ENCODE results near the gene AGAP1. TPM values are rescaled to one million over a fixed set of nuclear protein-coding genes. Genes with fewer than 3 reads are reported as not detected.

Gene AGAP1
- total and polyA plus RNA-seq, 2 donors (not counting 3 experiments of a cell fraction or from before 2014, with no cell fraction given): 10.2 to 20.9 TPM

DNA sequence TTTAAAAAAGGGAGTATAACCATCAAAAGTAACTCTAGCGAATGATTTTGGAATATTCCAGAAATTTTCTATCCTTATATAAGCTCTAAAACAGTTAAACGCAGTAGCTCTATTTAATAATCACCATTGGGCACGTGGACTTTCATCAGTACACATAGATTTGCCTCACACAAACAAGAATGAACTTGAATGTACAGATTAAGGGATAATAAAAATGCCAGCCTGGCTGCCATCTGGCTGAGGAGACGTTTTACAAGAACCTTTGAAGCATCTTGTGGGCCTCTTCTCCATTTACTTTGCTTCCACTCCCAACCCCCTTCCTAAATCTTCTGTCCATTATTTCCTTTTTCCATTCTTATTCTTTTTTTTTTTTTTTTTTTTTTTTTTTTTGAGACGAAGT, 47.2 kb downstream of the AGAP1 start:
- Histone ChIP-seq H3K36me3 (ENCODE audit: control insufficient read depth in 2 of 2, extremely low read depth in 1 of 2, insufficient read depth in 2 of 2, low read length in 2 of 2) (no peaks in the 10 kb centered on the region), H3K4me3 (replicated peaks in 1 of 3; ENCODE audit: insufficient read depth in 1 of 3, low read depth in 1 of 3, low read length in 3 of 3) (no peak overlapping the region), H3K79me2 (ENCODE audit: control insufficient read depth, insufficient read depth, low read length) (no peaks in the 10 kb centered on the region), H3K9me3 (replicated peaks; ENCODE audit: control insufficient read depth, insufficient read depth, low read length) (no peaks in the 10 kb centered on the region), H4K20me1 (replicated peaks; ENCODE audit: control insufficient read depth, extremely low read depth, insufficient read depth, low read length) (no peaks in the 10 kb centered on the region), H3K27me3 (ENCODE audit: control insufficient read depth in 2 of 2, insufficient read depth in 2 of 2, low read length in 2 of 2) (no peaks in the 10 kb centered on the region), H2AFZ (ENCODE audit: low read depth, low read length) (no peak overlapping the region), H3K9ac (replicated peaks; ENCODE audit: extremely low read depth, insufficient read depth, low read length) (no peak overlapping the region), H3K27ac (ENCODE audit: insufficient read depth, low read depth, low read length) (no peak overlapping the region), H3K4me2 (ENCODE audit: insufficient read depth, low read length) (no peak overlapping the region), H3K4me1 (ENCODE audit: control insufficient read depth, extremely low read depth, insufficient read depth, low read length) (no peaks in the 10 kb centered on the region), H3K9me1 (replicated peaks; ENCODE audit: control insufficient read depth, extremely low read depth, insufficient read depth, low read length) (no peaks in the 10 kb centered on the region)
- FAIRE-seq (no peak), DNase-seq (ENCODE audit: low read depth, low spot score) (no peak)
- CTCF ChIA-PET: no interaction called here
- no TSS peak for BruUV-seq (replicated peaks)
- dilution Hi-C loops (cut with MboI; ENCODE audit: extremely low pct_ligation_motif_present, low sequenced_read_pairs) (no loop called here), intact Hi-C loops (cut with micrococcal nuclease) (no loop called here)
- POLR2A ChIA-PET: no interaction called here
- no peak for TF ChIP-seq GATA2 (IDR thresholded peaks at IDR 0.05; ENCODE audit: insufficient read depth, insufficient read length, low read depth, low read length)
- TF ChIP-seq EZH2 (IDR thresholded peaks at IDR 0.05; ENCODE audit: borderline replicate concordance, low read depth, low read length, severe bottlenecking): no peak
- no peak for TF ChIP-seq POLR2AphosphoS5 (IDR thresholded peaks at IDR 0.05; ENCODE audit: insufficient read depth, low read depth, low read length)
- no peak for TF ChIP-seq JUN (IDR thresholded peaks at IDR 0.05; ENCODE audit: borderline replicate concordance, insufficient read depth, insufficient read length, low read depth)
- TF ChIP-seq FOS (IDR thresholded peaks at IDR 0.05; ENCODE audit: borderline replicate concordance, insufficient read depth, low read length): no peak
- TF ChIP-seq MYC (IDR thresholded peaks at IDR 0.05; ENCODE audit: low read depth, low read length): no peak
- no peak for TF ChIP-seq POLR2A (IDR thresholded peaks at IDR 0.05; ENCODE audit: low read depth, low read length)

DNA sequence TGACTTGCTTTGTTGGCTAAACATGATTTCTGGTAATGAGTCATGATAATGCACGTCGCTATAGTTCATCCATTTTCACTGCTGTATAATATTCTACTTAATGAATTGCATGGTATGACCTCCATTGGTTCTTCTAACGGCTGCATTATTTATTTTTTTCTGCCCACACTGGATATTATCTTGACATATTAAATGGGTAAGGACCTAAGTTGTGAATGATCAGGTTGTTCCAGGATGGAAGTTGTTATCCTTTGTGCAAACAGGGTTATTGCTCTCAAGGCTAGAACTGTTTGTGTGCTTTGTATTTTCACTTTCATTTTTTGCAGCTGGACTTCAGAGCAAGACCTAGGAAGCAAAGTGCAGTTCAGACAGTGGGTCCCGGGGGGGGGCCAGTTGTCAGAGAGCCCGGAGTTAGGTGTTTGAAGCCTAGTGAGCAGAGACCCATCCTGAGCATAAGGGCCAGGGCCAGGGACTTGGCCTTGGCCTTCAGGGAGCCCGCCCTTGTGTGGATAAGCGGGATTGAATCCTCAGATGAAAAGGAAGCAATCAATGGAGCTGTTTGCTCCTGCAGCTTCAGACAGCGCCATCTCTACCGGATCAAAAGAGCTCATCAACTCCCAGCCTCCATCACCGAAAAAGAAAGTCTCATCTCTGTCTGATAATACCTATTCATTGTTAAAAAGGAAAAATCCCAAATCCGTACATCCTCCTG, 48.2 kb downstream of the AGAP1 start:
- no peak for TF ChIP-seq POLR2A (IDR thresholded peaks at IDR 0.05; ENCODE audit: low read depth, low read length)
- no peak for TF ChIP-seq FOS (IDR thresholded peaks at IDR 0.05; ENCODE audit: borderline replicate concordance, insufficient read depth, low read length)
- TF ChIP-seq, protein P1, sequence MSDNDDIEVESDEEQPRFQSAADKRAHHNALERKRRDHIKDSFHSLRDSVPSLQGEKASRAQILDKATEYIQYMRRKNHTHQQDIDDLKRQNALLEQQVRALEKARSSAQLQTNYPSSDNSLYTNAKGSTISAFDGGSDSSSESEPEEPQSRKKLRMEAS (IDR thresholded peaks at IDR 0.05; ENCODE audit: insufficient read depth, insufficient read length): no peak
- no peak for TF ChIP-seq POLR2AphosphoS5 (IDR thresholded peaks at IDR 0.05; ENCODE audit: insufficient read depth, low read depth, low read length)
- TF ChIP-seq GATA2 (IDR thresholded peaks at IDR 0.05; ENCODE audit: insufficient read depth, insufficient read length, low read depth, low read length): no peak
- TF ChIP-seq, protein P2, sequence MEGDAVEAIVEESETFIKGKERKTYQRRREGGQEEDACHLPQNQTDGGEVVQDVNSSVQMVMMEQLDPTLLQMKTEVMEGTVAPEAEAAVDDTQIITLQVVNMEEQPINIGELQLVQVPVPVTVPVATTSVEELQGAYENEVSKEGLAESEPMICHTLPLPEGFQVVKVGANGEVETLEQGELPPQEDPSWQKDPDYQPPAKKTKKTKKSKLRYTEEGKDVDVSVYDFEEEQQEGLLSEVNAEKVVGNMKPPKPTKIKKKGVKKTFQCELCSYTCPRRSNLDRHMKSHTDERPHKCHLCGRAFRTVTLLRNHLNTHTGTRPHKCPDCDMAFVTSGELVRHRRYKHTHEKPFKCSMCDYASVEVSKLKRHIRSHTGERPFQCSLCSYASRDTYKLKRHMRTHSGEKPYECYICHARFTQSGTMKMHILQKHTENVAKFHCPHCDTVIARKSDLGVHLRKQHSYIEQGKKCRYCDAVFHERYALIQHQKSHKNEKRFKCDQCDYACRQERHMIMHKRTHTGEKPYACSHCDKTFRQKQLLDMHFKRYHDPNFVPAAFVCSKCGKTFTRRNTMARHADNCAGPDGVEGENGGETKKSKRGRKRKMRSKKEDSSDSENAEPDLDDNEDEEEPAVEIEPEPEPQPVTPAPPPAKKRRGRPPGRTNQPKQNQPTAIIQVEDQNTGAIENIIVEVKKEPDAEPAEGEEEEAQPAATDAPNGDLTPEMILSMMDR (IDR thresholded peaks at IDR 0.05; ENCODE audit: extremely low read depth in 1 of 2, insufficient read depth in 1 of 2, low read depth in 1 of 2, low read length in 2 of 2): no peak
- TF ChIP-seq JUN (IDR thresholded peaks at IDR 0.05; ENCODE audit: borderline replicate concordance, insufficient read depth, insufficient read length, low read depth): no peak
- no peak for TF ChIP-seq MYC (IDR thresholded peaks at IDR 0.05; ENCODE audit: low read depth, low read length)
- no peak for TF ChIP-seq EZH2 (IDR thresholded peaks at IDR 0.05; ENCODE audit: borderline replicate concordance, low read depth, low read length, severe bottlenecking)
- no peaks in the 10 kb centered on the region for H3K79me2 ChIP-seq (ENCODE audit: control insufficient read depth, insufficient read depth, low read length)
- H3K9ac ChIP-seq (replicated peaks; ENCODE audit: extremely low read depth, insufficient read depth, low read length): no peak overlapping the region
- no peak overlapping the region for H2AFZ ChIP-seq (ENCODE audit: low read depth, low read length)
- H3K9me1 ChIP-seq (replicated peaks; ENCODE audit: control insufficient read depth, extremely low read depth, insufficient read depth, low read length): no peaks in the 10 kb centered on the region
- no TSS peak for BruUV-seq (replicated peaks)
- H3K36me3 ChIP-seq (ENCODE audit: control insufficient read depth in 2 of 2, extremely low read depth in 1 of 2, insufficient read depth in 2 of 2, low read length in 2 of 2): no peaks in the 10 kb centered on the region
- FAIRE-seq (no peak), DNase-seq (ENCODE audit: low read depth, low spot score) (no peak)
- CTCF ChIA-PET: no interaction called here
- H3K4me2 ChIP-seq (ENCODE audit: insufficient read depth, low read length): no peak overlapping the region
- H4K20me1 ChIP-seq (replicated peaks; ENCODE audit: control insufficient read depth, extremely low read depth, insufficient read depth, low read length): no peaks in the 10 kb centered on the region
- H3K27ac ChIP-seq (ENCODE audit: insufficient read depth, low read depth, low read length): no peak overlapping the region
- no peaks in the 10 kb centered on the region for H3K4me1 ChIP-seq (ENCODE audit: control insufficient read depth, extremely low read depth, insufficient read depth, low read length)
- H3K27me3 ChIP-seq (ENCODE audit: control insufficient read depth in 2 of 2, insufficient read depth in 2 of 2, low read length in 2 of 2): no peaks in the 10 kb centered on the region
- H3K4me3 ChIP-seq (replicated peaks in 1 of 3; ENCODE audit: insufficient read depth in 1 of 3, low read depth in 1 of 3, low read length in 3 of 3): no peak overlapping the region
- POLR2A ChIA-PET: no interaction called here
- dilution Hi-C loops (cut with MboI; ENCODE audit: extremely low pct_ligation_motif_present, low sequenced_read_pairs) (no loop called here), intact Hi-C loops (cut with micrococcal nuclease) (no loop called here)
- no peaks in the 10 kb centered on the region for H3K9me3 ChIP-seq (replicated peaks; ENCODE audit: control insufficient read depth, insufficient read depth, low read length)

Data from endothelial cell of umbilical vein (primary cell).